K562 (cell line): ENCODE measurements around the gene ASCC3. TPM values are rescaled to one million over a fixed set of nuclear protein-coding genes. Genes with fewer than 3 reads are reported as not detected.

Experiments
- CBFA2T3 ChIP-seq: fragments of 450-650 bp; IDR thresholded peaks from 2 replicates; pipeline ENCODE4 v1.6.1; 2017
- CBX5 ChIP-seq: IDR thresholded peaks from 2 replicates; pipeline ENCODE4 v1.6.1; 2014; ENCODE audit warnings: low read depth, borderline replicate concordance
- FIP1L1 ChIP-seq: fragments of 200-400 bp; formaldehyde crosslinking; IDR thresholded peaks from 2 replicates; pipeline ENCODE4 v1.6.1; 2018; ENCODE audit warnings: mild to moderate bottlenecking, low read depth, low read length; ENCODE audit not compliant: poor library complexity, severe bottlenecking
- KLF6 ChIP-seq: fragments of 250-450 bp; sonication (Bioruptor Pico); IDR thresholded peaks from 2 replicates; pipeline ENCODE4 v1.4.0; 2020; ENCODE audit warnings: mild to moderate bottlenecking, moderate library complexity, borderline replicate concordance
- NR2C2 ChIP-seq, 2 experiments: fragments of 200-800 bp in 1 of 2; sonication (Bioruptor generic) in 1 of 2; sonication (generic) in 1 of 2; formaldehyde crosslinking in 1 of 2; IDR thresholded peaks; 2 replicates each; pipeline versions ENCODE4 v1.6.1 to v1.8.0; 2016 to 2022; ENCODE audit warnings: mild to moderate bottlenecking in 1 of 2, missing compliant biosample characterization in 1 of 2, missing genetic modification characterization in 1 of 2, missing genetic modification reagents in 1 of 2
- PYGO2 ChIP-seq: fragments of 450-650 bp; IDR thresholded peaks from 2 replicates; pipeline ENCODE4 v1.6.1; 2016; ENCODE audit warnings: mild to moderate bottlenecking, missing genetic modification characterization, moderate library complexity, missing compliant biosample characterization
- STAT5B ChIP-seq: fragments of 250-450 bp; sonication (Bioruptor Pico); IDR thresholded peaks from 2 replicates; pipeline ENCODE4 v1.8.0; 2021; ENCODE audit warnings: mild to moderate bottlenecking, inconsistent platforms
- ZBTB7A ChIP-seq: IDR thresholded peaks from 2 replicates; pipeline ENCODE4 v1.6.1; 2011; ENCODE audit warnings: low read depth, mild to moderate bottlenecking, low read length, moderate library complexity, borderline replicate concordance; ENCODE audit not compliant: control insufficient read depth
- ZKSCAN1 ChIP-seq: fragments of 150-350 bp; IDR thresholded peaks from 2 replicates; pipeline ENCODE4 v1.6.1; 2016; ENCODE audit warnings: low read depth, low read length
- ZNF12 ChIP-seq: sonication (generic); formaldehyde crosslinking; IDR thresholded peaks from 2 replicates; pipeline ENCODE4 v1.4.0; 2020; ENCODE audit warnings: mild to moderate bottlenecking, missing genetic modification reagents
- ZNF766 ChIP-seq: fragments of 200-800 bp; sonication (Bioruptor generic); conservative IDR thresholded peaks from 2 replicates; pipeline ENCODE4 v1.6.1; 2016; ENCODE audit warnings: missing genetic modification characterization, missing compliant biosample characterization
- polyA plus RNA-seq, 8 experiments: library from polyadenylated mRNA; depleted of rRNA in 4 of 8; stranded (reverse) in 5 of 8; unstranded in 3 of 8; fragments of >200 nt; fragmentation: Nextera tagmentation in 2 of 8; fragmentation: Illumina TruSeq in 1 of 8; extraction: Ambion mirVana in 2 of 8; extraction: Trizol in 1 of 8; gene quantifications; 2 replicates each; pipeline versions ENCODE4 v1.2.1 to v1.2.3, GENCODE V29; 2011 to 2014; ENCODE audit warnings: inconsistent platforms in 1 of 8, missing spikeins in 1 of 8
- total RNA-seq, 7 experiments: library from RNA; depleted of rRNA in 6 of 7; stranded (reverse); fragments of >200 nt in 6 of 7; fragmentation: Illumina TruSeq in 2 of 7; extraction: Trizol in 2 of 7; gene quantifications; 2 replicates each; pipeline versions ENCODE4 v1.2.1 to v1.2.3, GENCODE V29; 2011 to 2021; ENCODE audit warnings: low replicate concordance in 1 of 7
- TF ChIP-seq, protein P1 (sequence below): fragments of 200-400 bp; formaldehyde crosslinking; IDR thresholded peaks from 2 replicates; pipeline ENCODE4 v1.6.1; 2017; ENCODE audit warnings: mild to moderate bottlenecking, low read depth, low read length, moderate library complexity
- TF ChIP-seq, protein P2 (sequence below): sonication (generic); formaldehyde crosslinking; IDR thresholded peaks from 2 replicates; pipeline ENCODE4 v1.4.0; 2020; ENCODE audit warnings: mild to moderate bottlenecking, missing genetic modification reagents
- TF ChIP-seq, protein P3 (sequence below): sonication (generic); formaldehyde crosslinking; IDR thresholded peaks from 2 replicates; pipeline ENCODE4 v1.8.1; 2023; ENCODE audit warnings: mild to moderate bottlenecking, missing genetic modification reagents
- TF ChIP-seq, protein P4 (sequence below): fragments of 450-650 bp; IDR thresholded peaks from 2 replicates; pipeline ENCODE4 v1.6.1; 2018; ENCODE audit warnings: mild to moderate bottlenecking, low read depth; ENCODE audit not compliant: partially characterized antibody
- TF ChIP-seq, protein P5 (sequence below): fragments of 450-650 bp; IDR thresholded peaks from 2 replicates; pipeline ENCODE4 v1.7.0; 2016; ENCODE audit warnings: borderline replicate concordance

The ASCC3 gene
- total and polyA plus RNA-seq, 9 of the 15 experiments (the other 6 are each of a cell fraction or from before 2014, with no cell fraction given) = 16.1 to 56.1 (median 33.9) TPM

DNA sequence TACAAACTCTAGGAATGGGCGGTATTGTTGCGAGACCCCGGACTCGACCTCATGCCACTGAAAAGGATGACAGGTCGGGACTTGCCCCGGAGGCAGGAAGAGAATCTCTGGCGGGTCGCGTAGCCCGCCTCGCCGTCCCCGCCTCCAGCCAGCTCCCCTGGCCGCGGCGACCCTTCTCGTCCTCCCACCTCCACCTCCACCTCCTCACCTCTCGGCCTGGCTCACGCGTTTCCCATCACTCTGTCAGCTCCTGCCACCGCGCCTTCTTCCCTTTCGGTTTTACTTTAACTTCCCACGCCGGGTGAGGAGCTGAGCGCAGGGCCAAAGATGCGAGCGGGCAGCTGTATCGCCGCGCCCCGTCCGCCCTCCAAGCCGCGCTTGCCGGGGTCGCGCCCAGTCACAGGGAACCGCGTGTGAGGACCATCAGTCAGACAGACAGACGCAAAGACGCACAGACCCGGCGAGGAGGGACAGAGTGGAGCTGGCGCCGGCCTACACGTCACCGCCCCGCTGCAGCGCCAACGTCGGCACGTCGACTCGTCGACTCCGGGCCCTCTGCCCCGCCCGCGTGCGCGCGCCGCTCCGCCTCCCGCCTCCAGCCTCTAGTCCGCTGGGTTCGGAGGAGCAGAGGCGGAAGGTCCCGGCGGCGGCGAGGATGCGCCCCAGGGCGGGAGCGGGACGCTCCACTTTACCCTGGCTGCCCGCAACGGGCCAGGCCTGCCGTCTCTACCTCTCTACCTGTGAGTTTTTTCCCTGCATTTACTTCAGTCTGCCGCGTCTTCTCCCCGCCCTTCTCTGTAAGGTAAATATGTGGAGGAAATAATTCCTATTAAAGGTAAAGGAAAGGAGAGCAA is at the start of gene ASCC3 (continued):
- TF ChIP-seq, protein P1, sequence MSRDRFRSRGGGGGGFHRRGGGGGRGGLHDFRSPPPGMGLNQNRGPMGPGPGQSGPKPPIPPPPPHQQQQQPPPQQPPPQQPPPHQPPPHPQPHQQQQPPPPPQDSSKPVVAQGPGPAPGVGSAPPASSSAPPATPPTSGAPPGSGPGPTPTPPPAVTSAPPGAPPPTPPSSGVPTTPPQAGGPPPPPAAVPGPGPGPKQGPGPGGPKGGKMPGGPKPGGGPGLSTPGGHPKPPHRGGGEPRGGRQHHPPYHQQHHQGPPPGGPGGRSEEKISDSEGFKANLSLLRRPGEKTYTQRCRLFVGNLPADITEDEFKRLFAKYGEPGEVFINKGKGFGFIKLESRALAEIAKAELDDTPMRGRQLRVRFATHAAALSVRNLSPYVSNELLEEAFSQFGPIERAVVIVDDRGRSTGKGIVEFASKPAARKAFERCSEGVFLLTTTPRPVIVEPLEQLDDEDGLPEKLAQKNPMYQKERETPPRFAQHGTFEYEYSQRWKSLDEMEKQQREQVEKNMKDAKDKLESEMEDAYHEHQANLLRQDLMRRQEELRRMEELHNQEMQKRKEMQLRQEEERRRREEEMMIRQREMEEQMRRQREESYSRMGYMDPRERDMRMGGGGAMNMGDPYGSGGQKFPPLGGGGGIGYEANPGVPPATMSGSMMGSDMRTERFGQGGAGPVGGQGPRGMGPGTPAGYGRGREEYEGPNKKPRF = no peak
- TF ChIP-seq STAT5B (no peak), FIP1L1 (peak; percentile 69), ZNF766 (CRISPR knock-in tag) (no peak), ZNF12 (CRISPR knock-in tag) (no peak), KLF6 (CRISPR knock-in tag) (no peak), PYGO2 (tag) (no peak), CBFA2T3 (no peak), CBX5 (no peak), ZBTB7A (0 out of 2 replicates have a peak, but pooled peaks have one; percentile 20), NR2C2 (CRISPR knock-in tag; IDR thresholded peaks at IDR 0.05) (peak; percentile 48; the same call in 1 of the 2 replicates), NR2C2 (tag; IDR thresholded peaks at IDR 0.05) (peak; percentile 58), ZKSCAN1 (0 out of 2 replicates have a peak, but pooled peaks have one; percentile 17)
- TF ChIP-seq, protein P2, sequence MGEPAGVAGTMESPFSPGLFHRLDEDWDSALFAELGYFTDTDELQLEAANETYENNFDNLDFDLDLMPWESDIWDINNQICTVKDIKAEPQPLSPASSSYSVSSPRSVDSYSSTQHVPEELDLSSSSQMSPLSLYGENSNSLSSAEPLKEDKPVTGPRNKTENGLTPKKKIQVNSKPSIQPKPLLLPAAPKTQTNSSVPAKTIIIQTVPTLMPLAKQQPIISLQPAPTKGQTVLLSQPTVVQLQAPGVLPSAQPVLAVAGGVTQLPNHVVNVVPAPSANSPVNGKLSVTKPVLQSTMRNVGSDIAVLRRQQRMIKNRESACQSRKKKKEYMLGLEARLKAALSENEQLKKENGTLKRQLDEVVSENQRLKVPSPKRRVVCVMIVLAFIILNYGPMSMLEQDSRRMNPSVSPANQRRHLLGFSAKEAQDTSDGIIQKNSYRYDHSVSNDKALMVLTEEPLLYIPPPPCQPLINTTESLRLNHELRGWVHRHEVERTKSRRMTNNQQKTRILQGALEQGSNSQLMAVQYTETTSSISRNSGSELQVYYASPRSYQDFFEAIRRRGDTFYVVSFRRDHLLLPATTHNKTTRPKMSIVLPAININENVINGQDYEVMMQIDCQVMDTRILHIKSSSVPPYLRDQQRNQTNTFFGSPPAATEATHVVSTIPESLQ (CRISPR knock-in tag) = no peak; the same call in 1 of the 2 replicates
- TF ChIP-seq, protein P3, sequence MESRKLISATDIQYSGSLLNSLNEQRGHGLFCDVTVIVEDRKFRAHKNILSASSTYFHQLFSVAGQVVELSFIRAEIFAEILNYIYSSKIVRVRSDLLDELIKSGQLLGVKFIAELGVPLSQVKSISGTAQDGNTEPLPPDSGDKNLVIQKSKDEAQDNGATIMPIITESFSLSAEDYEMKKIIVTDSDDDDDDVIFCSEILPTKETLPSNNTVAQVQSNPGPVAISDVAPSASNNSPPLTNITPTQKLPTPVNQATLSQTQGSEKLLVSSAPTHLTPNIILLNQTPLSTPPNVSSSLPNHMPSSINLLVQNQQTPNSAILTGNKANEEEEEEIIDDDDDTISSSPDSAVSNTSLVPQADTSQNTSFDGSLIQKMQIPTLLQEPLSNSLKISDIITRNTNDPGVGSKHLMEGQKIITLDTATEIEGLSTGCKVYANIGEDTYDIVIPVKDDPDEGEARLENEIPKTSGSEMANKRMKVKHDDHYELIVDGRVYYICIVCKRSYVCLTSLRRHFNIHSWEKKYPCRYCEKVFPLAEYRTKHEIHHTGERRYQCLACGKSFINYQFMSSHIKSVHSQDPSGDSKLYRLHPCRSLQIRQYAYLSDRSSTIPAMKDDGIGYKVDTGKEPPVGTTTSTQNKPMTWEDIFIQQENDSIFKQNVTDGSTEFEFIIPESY (CRISPR knock-in tag) = no peak
- TF ChIP-seq, protein P4, sequence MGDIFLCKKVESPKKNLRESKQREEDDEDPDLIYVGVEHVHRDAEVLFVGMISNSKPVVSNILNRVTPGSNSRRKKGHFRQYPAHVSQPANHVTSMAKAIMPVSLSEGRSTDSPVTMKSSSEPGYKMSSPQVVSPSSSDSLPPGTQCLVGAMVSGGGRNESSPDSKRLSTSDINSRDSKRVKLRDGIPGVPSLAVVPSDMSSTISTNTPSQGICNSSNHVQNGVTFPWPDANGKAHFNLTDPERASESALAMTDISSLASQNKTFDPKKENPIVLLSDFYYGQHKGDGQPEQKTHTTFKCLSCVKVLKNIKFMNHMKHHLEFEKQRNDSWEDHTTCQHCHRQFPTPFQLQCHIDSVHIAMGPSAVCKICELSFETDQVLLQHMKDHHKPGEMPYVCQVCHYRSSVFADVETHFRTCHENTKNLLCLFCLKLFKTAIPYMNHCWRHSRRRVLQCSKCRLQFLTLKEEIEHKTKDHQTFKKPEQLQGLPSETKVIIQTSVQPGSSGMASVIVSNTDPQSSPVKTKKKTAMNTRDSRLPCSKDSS = no peak
- TF ChIP-seq, protein P5, sequence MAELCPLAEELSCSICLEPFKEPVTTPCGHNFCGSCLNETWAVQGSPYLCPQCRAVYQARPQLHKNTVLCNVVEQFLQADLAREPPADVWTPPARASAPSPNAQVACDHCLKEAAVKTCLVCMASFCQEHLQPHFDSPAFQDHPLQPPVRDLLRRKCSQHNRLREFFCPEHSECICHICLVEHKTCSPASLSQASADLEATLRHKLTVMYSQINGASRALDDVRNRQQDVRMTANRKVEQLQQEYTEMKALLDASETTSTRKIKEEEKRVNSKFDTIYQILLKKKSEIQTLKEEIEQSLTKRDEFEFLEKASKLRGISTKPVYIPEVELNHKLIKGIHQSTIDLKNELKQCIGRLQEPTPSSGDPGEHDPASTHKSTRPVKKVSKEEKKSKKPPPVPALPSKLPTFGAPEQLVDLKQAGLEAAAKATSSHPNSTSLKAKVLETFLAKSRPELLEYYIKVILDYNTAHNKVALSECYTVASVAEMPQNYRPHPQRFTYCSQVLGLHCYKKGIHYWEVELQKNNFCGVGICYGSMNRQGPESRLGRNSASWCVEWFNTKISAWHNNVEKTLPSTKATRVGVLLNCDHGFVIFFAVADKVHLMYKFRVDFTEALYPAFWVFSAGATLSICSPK = no peak
